GM21576 (cell line): ENCODE measurements around the gene MFSD2A.
A peak's percentile ranks its signal among the peaks of the same experiment; 100 is the strongest.
"Not testable (repeated sequence)": the region's sequence is repeated elsewhere in the genome, so short reads cannot be mapped to it uniquely, and the experiment has no call there.

Source experiments
- ATAC-seq: cut with Tn5 transposase; IDR thresholded peaks from one replicate; pipeline ENCODE4 v1.9.1; 2021; ENCODE audit warnings: mild to moderate bottlenecking, moderate library complexity; ENCODE audit not compliant: unreplicated experiment

Gene MFSD2A

DNA sequence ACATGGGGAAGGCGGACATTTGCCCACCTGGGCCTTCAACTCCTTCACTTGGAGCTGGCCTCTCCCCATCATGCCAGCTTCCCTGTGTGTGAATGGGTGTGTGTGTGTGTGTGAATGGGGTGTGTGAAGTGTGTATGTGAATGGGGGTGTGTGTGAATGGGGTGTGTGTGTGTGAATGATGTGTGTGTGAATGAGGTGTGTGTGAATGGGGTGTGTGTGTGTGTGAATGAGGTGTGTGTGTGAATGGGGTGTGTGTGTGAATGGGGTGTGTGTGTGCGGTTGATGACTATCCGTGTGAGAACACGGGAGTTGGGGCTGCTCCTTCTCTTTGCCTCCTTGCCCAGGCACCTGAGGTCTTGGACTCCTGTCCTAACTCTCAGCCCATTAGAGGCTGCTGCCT is 9.6 kb downstream of the MFSD2A start:
- no peak for ATAC-seq

DNA sequence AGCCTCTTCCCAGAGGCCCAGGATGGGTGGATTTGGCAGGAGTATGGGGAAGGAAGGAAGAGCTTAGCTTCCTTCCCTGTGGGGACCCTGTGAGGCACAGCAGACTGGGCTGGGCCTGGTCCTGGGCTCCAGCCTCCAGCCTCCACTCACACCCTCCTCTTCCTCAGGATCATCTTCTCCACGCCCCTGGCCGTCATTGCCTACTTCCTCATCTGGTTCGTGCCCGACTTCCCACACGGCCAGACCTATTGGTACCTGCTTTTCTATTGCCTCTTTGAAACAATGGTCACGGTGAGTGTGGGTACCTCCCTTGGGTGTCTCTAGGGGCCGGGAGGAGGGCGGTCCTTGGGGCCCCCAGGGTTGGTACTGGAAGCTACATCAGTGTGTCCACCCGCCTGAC is 10.1 kb downstream of the MFSD2A start:
- ATAC-seq: no peak

DNA sequence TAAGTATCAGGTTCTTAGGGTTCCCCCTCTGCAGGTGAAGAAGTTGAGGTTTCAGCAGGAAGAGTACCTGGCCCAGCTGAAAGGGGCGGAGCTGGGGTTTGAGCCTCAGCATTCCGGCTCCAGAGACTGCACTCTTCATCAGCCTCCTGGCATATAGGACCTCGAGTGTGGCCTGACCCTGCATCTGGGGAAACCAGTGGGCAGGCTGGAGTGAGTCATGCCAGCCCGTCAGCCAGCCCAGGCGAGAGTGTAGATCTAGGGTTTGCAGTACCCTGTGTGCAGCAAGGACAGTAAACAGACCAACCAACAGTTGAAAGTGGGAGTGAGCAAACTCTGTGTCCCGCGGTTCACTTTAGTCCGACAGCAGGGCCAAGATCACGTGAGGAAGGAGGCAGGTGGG is 14.1 kb downstream of the MFSD2A start:
- ATAC-seq: no peak

DNA sequence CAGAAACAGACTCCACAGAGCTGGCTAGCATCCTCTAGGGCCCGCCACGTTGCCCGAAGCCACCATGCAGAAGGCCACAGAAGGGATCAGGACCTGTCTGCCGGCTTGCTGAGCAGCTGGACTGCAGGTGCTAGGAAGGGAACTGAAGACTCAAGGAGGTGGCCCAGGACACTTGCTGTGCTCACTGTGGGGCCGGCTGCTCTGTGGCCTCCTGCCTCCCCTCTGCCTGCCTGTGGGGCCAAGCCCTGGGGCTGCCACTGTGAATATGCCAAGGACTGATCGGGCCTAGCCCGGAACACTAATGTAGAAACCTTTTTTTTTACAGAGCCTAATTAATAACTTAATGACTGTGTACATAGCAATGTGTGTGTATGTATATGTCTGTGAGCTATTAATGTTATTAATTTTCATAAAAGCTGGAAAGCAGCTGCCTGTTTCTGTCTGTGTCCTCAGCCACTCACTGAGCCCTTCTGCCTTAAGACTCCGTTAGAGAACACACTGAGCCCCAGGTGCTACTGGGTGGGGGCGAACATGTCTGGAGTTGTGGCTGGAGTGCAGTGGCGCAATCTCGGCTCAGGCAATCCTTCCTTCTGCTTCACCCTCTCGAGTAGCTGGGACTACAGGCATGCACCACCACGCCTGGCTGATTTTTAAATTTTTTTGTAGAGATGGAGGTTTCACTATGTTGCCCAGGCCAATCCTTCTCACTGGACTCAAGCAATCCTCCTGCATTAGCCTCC is 14.8 kb downstream of the MFSD2A start:
- no peak for ATAC-seq

DNA sequence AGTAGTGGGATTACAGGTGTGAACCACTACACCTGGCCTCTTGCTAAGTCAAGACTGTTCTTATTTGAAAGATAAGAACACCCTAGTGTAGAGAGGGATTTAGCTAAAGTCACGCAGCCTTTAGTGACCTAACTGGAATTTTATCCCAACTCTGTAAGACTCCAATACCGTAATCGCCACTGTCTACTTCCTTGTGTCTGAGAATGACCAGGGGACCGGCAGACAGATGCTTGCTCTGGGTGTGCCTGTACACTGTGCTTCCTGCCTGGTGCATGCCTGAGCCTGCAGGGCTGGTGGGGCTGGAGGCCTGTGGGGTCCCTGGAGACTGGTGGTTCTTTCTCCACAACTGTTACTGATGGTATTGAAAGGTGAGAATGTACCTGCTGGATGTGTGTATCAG is 15.3 kb downstream of the MFSD2A start:
- ATAC-seq: no peak

DNA sequence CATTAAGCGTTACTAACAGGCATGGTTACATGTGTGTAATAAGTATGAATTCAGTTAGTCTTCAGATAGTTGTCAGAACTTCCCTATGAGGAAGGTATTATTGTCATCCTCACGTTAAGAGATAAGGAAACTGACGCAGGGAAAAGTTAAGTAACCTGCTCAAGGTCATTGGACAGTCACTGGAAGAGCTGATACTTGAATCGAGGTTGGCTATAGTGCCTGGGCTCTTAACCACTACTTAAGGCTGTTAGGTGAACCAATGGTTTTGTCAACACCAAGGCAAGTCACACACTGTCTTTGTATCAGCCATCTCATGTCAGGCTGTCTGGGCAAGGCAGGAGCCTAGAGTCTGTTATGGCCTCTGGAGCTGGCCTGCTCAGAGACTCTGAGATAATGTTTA is 16.2 kb downstream of the MFSD2A start:
- ATAC-seq: no peak

DNA sequence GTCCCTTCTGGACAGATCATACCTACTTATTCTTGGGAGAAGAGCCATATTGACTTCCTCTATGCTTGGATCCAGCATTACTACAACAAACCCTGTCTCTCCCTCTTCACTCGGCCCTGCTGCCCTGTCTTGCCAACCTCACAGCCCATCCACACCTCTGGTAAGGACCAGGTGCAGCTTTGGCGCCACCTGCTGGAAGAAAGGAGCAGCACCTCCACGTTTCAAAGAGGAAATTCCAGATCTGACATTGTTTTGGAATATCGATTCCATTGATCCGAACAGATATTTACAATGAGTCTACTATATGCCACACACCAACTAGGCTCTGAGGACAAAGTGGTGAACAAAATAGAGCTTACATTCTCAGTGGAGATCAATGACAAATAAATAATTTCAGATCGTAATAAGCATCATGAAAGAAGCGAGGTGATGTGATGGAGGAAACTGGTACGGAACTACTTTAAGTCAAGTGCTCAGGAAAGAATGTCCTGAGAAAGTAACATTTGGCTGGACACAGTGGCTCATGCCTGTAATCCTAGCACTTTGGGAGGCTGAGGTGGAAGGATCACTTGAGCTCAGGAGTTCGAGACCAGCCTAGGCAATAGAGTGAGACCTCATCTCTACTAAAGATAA is 18.7 kb downstream of the MFSD2A start:
- no peak for ATAC-seq

DNA sequence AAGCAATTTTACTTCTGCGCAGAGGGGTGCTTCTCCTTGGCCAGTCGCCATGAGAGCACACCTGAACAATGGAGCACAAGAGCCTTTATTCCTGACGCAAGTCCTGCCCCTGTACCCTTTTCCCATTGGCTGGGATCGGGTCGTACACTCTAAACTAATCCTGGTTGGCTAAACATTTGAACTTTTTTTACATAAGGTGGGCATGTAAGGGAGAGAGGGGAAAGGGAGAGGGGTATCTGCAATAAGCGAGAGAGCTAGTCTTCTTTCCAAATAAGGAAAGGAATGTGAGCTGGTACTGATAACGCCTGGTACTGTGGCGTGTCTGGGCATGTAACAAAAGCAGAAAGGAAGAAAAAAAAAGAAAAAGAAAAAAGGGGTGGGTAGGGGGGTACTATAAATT is 21.8 kb downstream of the MFSD2A start:
- ATAC-seq: no peak

DNA sequence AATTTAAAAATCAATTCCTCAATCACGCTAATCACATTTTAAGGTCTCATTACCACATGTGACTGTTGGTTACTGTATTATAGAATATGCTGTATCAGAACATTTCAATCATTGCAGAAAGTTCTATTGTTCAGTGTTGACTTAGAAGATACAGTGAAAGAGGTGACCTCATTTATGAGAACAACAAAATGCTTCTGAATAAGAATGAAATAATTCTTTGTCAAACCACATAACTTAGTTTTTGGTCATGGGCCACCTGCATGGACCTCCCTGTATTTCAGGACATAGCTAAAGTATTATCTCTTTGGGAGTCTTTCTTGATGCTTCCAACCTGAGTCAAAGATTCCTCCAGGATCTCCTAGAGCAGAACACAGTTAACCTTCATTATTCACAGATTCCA is 22.3 kb downstream of the MFSD2A start:
- ATAC-seq: no peak

DNA sequence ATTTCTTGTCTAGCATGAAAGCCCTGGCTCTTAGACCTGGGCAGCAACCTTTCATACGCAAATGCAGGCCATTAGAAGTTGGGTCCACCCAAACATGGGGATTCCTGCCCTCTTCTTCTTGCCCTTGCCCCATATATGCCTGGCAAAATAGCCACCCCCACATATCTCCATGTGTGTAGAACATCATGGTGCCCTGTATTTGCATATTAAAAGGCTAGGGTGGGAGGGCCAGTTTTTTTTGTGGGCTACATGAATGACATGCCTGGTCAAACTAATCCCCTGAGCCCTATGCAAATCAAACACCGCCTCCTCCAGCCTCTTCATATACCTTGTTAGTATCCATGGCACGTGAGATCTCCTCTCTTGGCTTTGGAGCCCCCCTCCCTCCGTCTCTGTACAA is 24.7 kb downstream of the MFSD2A start:
- no peak for ATAC-seq

DNA sequence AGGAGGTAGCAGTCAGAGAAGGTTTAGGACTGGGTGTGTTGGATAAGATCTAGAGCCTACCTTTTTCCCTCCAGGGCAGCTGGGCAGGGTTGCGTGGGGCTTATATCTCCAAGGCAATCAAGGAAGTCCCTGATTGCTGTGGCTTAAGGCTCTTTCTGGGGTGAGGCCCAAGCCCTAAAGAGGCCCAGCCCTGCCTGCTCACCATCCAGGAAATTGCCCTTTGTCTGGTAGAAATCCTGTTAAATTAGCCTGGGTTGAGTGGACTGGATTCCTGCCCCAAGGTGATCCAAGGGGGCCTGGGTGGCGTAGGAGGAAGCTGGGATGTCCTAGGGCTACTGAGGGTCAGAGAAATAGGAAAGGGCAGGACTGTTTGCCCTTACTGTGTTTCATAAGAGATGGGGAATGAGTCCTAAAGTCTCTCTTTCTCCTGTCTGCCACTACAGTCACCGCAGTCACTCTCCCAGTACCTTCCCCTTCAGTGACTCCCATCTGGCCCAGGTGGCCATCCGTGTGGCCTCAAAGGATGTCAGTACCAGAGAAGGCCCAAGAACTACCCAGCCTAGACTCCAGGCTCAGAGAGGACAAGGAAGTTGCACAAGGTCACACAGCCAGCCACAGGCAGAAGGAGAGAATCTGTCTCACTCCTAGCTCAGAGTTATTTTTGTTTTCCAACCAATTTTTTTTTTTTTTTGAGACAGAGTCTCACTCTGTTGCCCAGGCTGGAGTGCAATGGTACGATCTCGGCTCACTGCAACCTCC is 25.8 kb downstream of the MFSD2A start:
- ATAC-seq: no peak

DNA sequence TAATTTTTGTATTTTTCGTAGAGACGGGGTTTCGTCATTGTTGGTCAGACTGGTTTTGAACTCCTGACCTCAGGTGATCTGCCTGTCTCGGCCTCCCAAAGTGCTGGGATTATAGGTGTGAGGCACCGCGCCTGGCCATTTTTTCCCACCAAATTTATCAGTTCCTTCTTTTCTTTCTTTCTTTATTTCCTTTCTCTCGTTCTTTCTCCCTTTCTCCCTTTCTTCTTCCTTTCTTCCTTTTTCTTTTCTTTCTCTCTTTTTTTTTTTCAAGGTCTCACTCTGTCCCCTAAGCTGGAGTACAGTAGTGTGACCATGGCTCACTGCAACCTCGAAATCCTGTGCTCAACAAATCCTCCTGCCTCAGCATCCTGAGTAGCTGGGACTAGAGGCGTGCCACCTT is 26.4 kb downstream of the MFSD2A start:
- no peak for ATAC-seq

DNA sequence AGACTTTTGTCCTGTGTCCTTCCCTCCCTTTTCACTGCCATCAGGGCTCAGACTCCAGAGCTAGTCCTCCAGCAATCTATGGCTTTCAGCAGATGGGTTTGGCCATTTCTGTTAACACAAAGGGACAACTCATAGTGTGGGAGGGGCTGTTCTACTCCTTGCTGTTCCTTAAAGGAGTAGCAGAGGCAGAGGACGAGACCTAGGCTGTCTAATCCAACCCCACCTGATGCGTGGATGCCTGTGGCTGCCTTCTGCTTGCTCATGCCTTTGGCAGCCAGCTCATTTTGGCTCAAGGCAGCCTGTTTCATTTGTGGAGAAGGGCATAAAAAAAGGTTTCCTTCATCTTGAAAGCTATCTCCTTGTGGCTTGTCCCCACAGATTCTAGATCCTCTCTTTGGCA is 27.0 kb downstream of the MFSD2A start:
- ATAC-seq: no peak

DNA sequence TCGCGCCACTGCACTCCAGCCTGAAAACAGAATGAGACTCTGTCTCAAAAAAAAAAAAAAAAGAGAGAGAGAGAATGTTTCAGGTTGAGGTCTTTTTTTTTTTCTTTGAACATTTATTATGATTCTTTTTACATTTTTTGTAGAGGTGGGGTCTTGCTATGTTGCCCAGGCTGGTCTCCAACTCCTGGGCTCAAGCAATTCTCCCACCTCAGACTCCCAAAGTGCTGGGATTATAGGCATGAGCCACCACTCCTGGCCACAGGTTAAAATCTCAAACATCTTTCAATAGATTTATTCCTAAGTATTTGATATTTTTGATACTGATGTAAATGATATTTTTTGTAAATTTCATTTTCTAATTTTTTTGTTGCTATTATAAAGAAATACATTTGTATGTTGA is 29.5 kb downstream of the MFSD2A start:
- ATAC-seq: not testable (repeated sequence)

DNA sequence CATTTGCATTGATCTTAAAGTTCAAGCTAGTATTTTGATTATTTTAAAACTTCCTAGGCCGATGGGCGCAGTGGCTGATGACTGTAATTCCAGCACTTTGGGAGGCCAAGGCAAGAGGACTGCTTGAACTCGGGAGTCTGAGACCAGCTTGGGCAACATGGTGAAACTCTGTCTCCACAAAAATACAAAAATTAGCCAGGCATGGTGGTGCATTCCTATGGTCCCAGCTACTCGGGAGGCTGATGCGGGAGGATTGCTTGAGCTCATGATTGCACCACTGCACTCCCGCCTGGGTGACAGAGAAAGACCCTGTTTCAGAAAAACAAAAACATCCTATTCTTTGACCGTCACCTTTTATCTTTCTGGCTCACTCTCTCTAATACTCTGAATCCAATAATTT is 30.0 kb downstream of the MFSD2A start:
- no peak for ATAC-seq

DNA sequence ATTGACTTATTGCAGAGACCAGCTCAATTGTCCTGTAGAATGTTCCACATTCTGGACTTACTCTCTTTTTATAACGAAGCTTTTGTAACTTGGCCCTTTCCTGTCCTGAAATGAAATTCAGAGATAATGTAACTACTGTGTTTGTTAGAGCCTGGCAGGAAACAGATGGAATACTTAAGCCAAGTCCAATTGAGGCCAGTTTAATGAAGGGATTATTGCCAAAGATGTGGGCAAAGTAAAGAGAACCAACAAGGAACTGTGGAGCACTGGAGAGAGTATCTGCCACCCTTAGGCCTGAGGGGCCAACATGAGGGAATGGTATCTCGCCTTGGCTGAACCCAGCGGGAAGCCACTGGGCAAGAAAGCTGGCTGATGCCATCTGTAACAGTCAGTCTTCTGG is 32.9 kb downstream of the MFSD2A start:
- no peak for ATAC-seq

DNA sequence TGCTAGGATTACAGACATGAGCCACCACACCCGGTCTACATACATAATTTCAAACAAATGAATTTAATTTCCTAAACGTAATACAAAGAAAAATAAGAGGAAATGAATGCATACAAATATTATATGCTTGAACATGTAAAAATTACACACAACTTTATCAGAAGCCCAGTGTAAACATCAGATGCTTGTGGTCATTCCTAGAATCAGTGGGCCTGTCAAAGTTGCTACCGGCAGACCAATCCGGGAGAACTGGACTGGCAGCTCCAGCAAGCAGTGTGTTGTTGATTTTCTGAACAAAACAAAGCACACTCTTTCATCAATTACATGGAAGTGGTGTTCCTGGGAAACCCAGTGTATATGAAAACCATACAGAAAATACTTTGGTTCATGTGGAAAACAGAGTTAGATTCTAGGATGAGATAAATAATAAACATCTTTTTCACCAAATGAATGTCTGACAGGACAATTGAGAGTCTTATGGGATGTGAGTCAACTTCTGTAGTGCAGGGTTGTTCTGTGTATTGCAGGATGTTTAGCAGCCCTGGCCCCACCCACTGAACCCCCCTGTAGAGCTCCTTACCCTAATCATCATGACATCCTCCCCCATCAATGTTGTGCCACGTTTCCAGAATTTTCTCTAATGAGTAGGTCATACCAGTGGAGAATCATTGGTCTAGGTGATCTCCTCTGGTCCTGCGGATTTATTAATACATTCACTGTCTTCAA is 33.8 kb downstream of the MFSD2A start:
- no peak for ATAC-seq

DNA sequence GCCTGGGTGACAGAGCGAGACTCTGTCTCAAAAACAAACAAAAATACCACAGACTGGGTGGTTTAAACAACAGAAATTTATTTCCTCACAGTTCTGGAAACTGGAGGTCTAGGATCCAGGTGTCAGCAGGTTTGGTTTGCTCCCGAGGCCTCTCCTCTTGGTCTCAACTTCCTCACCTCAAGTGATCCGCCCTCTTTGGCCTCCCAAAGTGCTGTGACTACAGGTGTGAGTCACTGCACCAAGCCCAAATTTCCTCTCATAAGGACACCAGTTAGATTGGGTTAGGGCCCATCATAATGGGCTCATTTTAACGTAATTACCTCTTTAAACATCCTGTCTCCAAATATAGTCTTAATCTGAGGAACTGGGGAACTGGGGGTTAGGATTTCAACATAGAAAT is 35.5 kb downstream of the MFSD2A start:
- no peak for ATAC-seq

DNA sequence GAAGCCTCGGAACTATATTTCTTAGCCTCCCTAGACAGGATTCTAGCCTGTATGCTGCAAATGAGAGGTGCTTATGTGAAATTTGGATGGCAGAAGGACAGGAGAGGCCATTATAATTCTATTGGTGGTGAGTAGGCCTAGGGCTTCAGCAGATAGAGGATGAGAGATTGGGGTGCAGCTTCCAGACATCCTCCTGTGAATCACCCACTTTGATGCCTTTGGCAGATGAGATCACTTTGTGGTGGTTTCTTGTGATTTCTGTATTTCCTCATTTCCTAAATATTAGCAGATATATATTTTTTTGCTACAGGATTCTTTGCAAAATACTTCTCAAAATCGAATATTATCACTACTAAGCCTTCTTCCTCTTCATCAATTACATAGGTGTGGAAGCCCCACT is 37.3 kb downstream of the MFSD2A start:
- no peak for ATAC-seq

DNA sequence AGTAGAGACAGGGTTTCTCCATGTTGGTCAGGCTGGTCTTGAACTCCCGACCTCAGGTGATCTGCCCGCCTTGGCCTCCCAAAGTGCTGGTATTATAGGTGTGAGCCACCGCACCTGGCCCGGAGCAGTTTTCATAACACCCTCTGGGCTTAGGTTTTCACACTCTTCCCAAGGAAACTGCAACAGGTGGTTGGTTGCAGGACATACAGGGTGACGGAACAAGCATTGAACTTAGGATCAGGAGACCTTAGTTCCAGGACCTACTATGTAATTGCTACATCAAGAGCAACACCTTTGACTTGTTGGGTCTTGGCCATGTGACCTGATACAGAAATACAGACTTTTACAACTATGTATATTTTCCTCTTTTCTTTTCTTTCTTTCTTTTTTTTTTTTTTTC is 37.9 kb downstream of the MFSD2A start:
- ATAC-seq: no peak

DNA sequence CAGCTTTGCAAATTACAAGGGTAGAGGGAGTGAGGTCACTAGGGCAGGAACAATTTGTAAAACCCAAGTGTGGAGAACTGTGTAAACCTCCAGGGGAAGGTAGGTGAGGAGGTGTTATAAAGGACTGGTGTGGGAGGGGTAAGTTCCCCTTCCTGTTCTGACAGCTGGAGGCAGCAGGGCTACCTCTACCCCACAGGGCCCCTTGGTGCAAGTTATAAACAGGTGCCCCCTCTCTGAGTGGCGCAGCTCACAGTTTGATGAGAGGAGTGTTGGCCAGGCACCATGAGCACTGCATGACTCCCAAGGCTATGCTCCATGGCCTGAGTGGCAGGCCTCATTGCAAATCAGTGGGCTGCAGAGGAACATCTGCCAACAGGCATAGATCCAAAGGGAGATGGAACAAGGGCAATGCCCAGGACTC is 41.0 kb downstream of the MFSD2A start:
- peak; percentile 79 for ATAC-seq
